ENCODE measurements around the gene GRIK3.

- TF ChIP-seq, protein P1, sequence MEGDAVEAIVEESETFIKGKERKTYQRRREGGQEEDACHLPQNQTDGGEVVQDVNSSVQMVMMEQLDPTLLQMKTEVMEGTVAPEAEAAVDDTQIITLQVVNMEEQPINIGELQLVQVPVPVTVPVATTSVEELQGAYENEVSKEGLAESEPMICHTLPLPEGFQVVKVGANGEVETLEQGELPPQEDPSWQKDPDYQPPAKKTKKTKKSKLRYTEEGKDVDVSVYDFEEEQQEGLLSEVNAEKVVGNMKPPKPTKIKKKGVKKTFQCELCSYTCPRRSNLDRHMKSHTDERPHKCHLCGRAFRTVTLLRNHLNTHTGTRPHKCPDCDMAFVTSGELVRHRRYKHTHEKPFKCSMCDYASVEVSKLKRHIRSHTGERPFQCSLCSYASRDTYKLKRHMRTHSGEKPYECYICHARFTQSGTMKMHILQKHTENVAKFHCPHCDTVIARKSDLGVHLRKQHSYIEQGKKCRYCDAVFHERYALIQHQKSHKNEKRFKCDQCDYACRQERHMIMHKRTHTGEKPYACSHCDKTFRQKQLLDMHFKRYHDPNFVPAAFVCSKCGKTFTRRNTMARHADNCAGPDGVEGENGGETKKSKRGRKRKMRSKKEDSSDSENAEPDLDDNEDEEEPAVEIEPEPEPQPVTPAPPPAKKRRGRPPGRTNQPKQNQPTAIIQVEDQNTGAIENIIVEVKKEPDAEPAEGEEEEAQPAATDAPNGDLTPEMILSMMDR (IDR thresholded peaks at IDR 0.05) = no peak
- TF ChIP-seq POLR2A (IDR thresholded peaks at IDR 0.05) = no peak
Measured at GRCh38 chr1:36821386-36821785, 212.9 kb downstream of the GRIK3 start.
